Measurements from ENCODE around the gene MED26.

Gene MED26

DNA sequence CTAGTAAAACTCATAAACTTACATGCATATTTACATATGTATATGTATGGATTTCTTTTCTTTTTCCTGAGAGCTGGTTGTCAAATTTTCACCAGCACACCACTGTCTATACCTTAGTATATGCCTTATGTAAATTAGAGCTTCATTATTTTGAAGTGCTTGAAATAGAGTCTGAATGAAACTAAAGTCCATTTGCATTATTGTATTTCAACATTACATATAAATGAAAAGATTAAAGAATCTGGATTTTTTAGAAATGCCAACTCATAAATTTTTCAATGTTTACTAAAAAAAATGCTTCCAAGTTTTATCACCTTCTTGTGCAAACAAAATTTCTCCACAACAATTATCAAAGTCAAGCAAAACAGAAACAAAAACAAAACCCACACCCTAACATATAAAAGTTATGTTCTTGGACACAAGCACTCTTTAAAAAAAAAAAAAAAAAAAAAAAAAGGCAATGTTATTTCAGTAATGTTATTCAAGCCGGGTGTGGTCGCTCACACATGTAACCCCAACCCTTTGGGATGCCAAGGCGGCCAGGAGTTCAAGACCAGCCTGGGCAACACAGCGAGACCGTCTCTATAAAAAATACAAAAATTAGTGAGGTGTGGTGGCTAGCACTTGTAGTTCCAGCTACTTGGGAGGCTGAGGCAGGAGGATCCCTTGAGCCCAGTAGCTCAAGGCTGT lies 18.3 kb downstream of the MED26 start:
- no peak for DNase-seq

DNA sequence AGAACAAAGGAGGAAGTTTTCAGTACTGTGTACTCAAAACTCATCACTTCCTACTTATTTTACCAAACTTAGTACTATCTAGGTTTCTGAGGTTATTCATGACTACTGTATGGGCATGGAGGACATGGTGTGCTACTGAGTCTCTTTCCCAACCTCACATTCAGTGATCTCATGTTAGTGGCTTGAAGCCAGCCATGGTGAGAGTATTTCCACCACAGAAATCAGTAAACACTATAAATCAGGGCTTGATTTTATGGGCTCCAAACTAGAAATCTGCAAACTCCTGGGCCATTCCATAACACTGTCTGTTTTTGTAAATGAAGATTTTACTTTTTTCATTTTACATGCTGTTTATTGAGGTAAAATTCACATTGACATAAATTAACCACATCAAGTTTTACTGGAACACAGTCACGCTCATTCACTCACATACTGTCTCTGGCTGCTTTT lies 19.7 kb downstream of the MED26 start:
- no peak for DNase-seq

DNA sequence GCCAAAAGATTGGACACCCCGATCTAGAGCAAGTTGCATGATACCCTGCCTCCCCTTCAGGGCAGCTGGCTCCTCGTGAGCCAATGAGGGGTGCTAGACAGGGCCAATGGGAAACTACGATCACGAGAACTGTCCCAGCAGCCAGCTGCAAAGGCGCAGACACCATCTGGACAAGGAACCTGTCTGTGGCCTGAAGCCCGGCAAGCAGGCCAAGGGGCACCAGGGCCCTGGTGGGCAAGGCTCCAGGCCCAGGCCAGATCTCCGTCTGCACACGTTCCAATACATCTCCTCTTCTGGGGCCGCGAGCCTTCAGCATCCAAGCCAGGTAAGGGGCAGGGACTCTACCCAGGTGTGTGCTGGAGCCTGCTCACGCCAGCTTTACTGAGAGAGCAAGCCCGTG lies 20.2 kb downstream of the MED26 start:
- no peak for DNase-seq

DNA sequence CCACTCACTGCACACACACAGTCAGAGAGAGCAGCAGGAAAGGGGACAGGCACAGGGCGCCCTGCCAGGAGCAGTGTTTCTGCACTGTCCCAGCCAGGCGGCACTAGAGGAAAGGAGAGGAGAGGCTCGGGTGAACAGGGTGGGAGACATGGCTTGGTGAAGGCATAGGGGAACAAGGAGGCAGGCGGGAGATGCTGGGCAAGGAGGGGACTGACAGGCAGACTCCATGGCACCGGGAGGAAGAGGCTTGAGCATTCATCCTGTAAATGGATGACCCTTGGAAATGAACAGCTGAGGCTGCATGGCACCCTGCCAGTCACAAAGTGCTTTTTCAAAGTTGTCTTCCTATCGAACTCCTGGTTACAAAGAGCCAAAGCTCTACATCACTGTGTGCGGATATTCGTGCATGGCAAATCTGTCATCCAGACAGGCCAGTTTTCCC lies 22.4 kb downstream of the MED26 start:
- no peak for DNase-seq

DNA sequence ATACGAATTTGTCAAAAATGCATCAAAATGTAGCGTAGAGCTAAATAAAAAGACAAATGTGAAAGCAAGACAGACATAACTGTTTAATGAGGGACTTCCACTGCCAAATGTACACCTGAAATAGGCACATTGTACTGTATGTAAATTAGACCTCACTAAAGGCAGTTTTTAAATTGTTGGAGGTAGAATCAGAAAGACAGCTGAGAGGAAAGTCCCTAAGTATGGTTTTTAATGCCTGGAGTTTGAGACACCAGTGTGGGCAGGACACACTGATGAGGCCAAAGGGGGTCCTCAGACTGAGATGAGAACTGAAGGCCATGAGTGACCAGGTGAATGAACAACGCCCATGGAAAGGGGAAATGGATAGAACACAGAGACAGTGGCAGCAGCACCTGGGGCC lies 22.9 kb downstream of the MED26 start:
- DNase-seq: no peak

DNA sequence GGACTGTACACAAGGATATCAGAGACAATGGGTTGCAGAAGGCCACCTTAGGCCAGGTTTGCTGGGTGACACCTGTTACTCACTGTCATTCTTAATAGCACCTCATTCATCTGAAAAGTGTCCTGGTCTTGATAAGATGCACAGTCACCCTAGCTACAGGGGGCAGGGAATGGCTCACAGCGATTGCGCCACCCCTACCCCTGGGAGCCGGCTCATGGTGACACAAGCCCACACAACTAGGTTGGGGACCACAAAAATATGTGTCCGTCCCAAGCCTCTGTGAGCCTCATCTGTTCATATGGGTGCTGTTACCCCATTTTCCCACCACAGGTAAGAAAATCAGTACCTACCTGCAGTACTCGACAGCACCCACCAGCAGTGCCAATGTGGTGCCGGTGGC lies 23.4 kb downstream of the MED26 start:
- DNase-seq: no peak

GRCh38 chr19:16603090-16603489 lies 24.9 kb downstream of the MED26 start:
- DNase-seq: no peak

GRCh38 chr19:16601378-16602052 lies 26.5 kb downstream of the MED26 start:
- no peak for DNase-seq

- no peak for DNase-seq
Observed at GRCh38 chr19:16600824-16601223, 27.2 kb downstream of the MED26 start.

GRCh38 chr19:16599655-16600346 lies 28.2 kb downstream of the MED26 start:
- DNase-seq: no peak

DNA sequence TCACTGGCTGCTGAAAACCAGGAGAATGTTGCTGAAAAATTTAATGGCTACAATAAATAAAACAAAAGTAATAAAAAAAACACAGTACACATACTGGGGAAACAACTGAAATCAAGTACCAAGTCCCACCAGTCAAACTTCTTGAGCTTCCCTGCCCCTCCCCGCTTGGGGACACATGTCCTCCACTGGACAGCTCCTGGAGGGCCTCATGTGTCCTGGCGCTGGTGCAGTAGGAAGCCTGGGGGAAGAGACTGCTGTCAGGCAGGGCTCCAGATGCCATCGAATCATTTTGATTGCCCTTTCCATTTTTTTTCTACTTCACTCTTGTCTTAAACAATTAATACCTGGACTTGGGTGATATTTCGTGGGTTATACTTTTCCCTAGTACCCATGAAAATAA lies 29.2 kb downstream of the MED26 start:
- DNase-seq: no peak

DNA sequence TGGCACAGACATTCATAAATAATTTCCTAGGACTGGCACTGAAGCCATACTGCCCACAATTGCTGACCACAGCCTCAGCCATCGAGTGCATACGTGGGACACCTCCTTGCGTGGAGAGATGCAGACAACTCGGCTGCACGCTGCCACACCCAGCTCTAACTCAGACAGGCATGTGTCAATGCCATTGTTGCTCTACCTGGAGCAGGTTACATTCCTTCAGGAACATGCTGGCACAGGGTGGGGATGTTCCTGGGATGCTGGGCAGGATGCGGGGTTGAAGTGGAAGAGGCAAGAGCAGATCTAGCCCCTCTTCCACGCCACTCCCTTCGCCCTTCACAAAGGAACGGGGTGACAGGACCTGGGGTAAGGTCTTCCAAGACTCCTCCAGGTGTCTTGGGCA lies 31.6 kb downstream of the MED26 start:
- DNase-seq: no peak

DNA sequence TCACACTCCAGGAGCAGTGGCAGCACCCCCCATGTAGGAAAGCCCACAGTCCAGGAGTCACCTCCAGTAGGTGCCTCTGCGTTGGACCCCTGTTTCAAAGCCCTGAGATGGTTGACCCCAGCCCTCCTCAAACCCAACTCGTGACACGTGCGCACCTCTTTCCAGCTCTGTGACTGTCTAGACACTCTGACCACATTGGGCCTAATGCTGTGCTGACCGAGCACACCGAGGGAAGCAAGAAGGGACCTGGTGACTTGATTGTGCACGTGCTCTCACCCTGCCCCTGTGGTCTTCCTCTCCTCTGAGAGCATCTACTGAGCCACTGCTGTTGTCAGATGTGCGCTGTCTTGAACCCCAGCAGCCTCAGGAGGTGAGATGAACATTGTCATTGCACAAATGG lies 32.9 kb downstream of the MED26 start:
- DNase-seq: no peak

DNA sequence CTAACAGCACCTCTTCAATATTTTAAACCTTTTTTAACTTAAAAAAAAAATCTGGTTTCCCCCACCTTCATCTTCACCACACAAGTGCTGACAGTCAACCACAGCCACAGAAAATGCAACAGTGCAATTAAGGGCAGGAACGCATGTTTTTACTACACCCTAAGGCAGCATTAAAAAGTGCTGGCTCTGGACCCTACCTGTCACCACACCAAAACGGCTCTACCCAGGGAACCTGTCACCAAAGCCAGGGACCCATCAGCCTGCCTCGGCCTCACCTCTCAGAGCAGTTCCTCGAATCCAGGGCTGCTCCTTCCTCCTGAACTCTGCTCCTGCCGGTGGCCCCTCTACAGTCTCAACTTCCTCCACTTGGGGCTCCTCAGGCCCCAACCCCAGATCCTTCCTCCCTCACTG lies 33.3 kb downstream of the MED26 start:
- peak; percentile 44 for DNase-seq

- DNase-seq: peak; percentile 62
Observed at GRCh38 chr19:16594131-16594586, 33.8 kb downstream of the MED26 start.

- DNase-seq: no peak
Observed at GRCh38 chr19:16593181-16593580, 34.8 kb downstream of the MED26 start.

- no peak for DNase-seq
Observed at GRCh38 chr19:16591803-16592556, 36.0 kb downstream of the MED26 start.

- DNase-seq: no peak
Observed at GRCh38 chr19:16590876-16591802, 36.9 kb downstream of the MED26 start.

DNA sequence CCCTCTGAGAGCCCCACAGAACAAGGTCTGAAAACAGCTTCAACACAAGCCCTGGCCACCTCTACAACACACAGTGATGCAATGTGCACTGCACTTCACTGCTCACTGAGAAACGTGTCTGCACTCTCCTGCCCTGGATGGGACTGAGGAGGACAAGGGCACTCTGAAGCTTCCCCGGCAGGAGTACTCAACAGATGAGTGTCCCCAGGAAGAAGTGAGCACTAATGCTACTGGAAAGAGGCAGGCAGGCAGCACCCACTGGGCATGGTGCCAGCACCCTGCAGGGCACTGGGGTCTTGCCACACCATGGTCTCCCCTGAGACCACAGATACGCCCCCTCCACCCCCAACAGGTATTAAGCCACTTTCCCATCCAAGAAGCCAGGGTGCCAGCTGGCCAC lies 38.1 kb downstream of the MED26 start:
- DNase-seq: no peak

DNA sequence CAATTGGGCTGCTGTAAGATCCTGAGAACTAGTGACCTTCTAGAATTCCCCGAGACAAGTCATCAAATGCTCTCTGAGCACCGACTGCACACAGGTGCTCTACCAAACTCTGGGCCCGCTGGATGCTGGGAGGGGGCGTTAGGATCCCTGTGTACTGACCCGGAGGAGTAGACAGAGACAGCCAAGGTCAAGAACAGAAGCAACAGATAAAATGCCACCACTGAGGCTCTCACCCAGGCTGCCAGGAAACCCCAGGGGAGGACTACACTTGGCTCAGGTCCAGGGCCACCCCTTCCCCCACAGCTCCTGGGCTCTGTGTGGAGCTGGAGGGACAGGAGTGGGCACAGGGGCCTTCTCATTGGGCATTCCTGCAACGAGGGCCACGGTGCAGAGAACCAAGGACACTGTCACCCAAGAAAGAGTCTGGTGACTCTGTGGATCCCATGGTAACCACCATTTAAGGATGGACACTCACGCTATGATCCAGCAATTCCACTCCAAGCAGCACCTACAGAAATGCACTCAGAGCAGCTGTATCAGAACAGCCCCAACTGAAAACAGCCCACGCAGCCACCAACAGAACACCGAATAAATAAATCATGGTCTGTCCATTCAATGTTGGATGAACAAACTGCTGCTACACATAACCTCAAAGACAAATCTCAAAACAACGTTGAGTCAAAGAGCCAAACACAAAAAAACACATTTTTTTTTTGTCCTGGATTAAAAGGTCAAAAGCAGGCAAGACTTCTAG lies 39.0 kb downstream of the MED26 start:
- no peak for DNase-seq
